Stomach (tissue), 4 donors: ENCODE data around the gene C1QL1.

Source experiments
- CTCF ChIP-seq, 7 experiments: fragments of 450-650 bp in 4 of 7; fragments of 200-600 bp in 3 of 7; sonication (generic) in 3 of 7; IDR thresholded peaks; one replicate each; pipeline ENCODE4 v1.5.1; 2016 to 2019; ENCODE audit warnings: antibody characterized with exemption in 7 of 7, control low read depth in 2 of 7, mild to moderate bottlenecking in 1 of 7
- EP300 ChIP-seq: sonication (generic); formaldehyde crosslinking; IDR thresholded peaks from one replicate; pipeline ENCODE4 v1.6.1; 2017; ENCODE audit warnings: antibody characterized with exemption
- POLR2A ChIP-seq, 4 donors: fragments of 450-650 bp; IDR thresholded peaks; one replicate each; pipeline ENCODE4 v1.6.1; 2016; ENCODE audit warnings: antibody characterized with exemption in 4 of 4, control low read depth in 2 of 4, mild to moderate bottlenecking in 1 of 4, moderate library complexity in 1 of 4

GRCh38 chr17:45005700-45006099, 37.6 kb upstream of the C1QL1 start:
- no peak for TF ChIP-seq CTCF (IDR thresholded peaks at IDR 0.05)
- no peak for TF ChIP-seq POLR2A (IDR thresholded peaks at IDR 0.05)
- TF ChIP-seq EP300: no peak
